GM19467 (cell line): ENCODE measurements around the gene TIMMDC1.
"Not testable (repeated sequence)": the region's sequence is repeated elsewhere in the genome, so short reads cannot be mapped to it uniquely, and the experiment has no call there.

Source experiments
- ATAC-seq: cut with Tn5 transposase; IDR thresholded peaks from one replicate; pipeline ENCODE4 v1.9.1; 2021; ENCODE audit warnings: mild to moderate bottlenecking, moderate library complexity; ENCODE audit not compliant: unreplicated experiment

TIMMDC1 gene

GRCh38 chr3:119553823-119554415, 55.6 kb downstream of the TIMMDC1 start:
- ATAC-seq: no peak

GRCh38 chr3:119555309-119555735, 57.0 kb downstream of the TIMMDC1 start:
- no peak for ATAC-seq

- ATAC-seq: no peak
Measured at GRCh38 chr3:119555929-119556328, 57.6 kb downstream of the TIMMDC1 start.

- no peak for ATAC-seq
Measured at GRCh38 chr3:119557192-119557876, 59.0 kb downstream of the TIMMDC1 start.

GRCh38 chr3:119557877-119558269, 59.5 kb downstream of the TIMMDC1 start:
- no peak for ATAC-seq

- ATAC-seq: no peak
Measured at GRCh38 chr3:119558626-119559317, 60.4 kb downstream of the TIMMDC1 start.

- ATAC-seq: peak; percentile 47
Measured at GRCh38 chr3:119559441-119559963, 61.2 kb downstream of the TIMMDC1 start, which contains the start of gene CD80. Gene CD80, minus strand, starts transcription at chr3:119559614. Its CDS starts 1,886 bp downstream, at chr3:119557728.

- ATAC-seq: no peak
Measured at GRCh38 chr3:119560160-119560559, 61.8 kb downstream of the TIMMDC1 start.

- peak; percentile 64 for ATAC-seq
Measured at GRCh38 chr3:119562307-119562961, 64.1 kb downstream of the TIMMDC1 start.

GRCh38 chr3:119563334-119563733, 65.0 kb downstream of the TIMMDC1 start:
- ATAC-seq: not testable (repeated sequence)

- ATAC-seq: no peak
Measured at GRCh38 chr3:119569156-119569555, 70.8 kb downstream of the TIMMDC1 start.

- no peak for ATAC-seq
Measured at GRCh38 chr3:119570229-119570628, 71.9 kb downstream of the TIMMDC1 start.

GRCh38 chr3:119571230-119571629, 72.9 kb downstream of the TIMMDC1 start:
- ATAC-seq: no peak

- ATAC-seq: no peak
Measured at GRCh38 chr3:119571688-119572087, 73.3 kb downstream of the TIMMDC1 start.
